ENCODE results near the gene KIAA1958.

DNA sequence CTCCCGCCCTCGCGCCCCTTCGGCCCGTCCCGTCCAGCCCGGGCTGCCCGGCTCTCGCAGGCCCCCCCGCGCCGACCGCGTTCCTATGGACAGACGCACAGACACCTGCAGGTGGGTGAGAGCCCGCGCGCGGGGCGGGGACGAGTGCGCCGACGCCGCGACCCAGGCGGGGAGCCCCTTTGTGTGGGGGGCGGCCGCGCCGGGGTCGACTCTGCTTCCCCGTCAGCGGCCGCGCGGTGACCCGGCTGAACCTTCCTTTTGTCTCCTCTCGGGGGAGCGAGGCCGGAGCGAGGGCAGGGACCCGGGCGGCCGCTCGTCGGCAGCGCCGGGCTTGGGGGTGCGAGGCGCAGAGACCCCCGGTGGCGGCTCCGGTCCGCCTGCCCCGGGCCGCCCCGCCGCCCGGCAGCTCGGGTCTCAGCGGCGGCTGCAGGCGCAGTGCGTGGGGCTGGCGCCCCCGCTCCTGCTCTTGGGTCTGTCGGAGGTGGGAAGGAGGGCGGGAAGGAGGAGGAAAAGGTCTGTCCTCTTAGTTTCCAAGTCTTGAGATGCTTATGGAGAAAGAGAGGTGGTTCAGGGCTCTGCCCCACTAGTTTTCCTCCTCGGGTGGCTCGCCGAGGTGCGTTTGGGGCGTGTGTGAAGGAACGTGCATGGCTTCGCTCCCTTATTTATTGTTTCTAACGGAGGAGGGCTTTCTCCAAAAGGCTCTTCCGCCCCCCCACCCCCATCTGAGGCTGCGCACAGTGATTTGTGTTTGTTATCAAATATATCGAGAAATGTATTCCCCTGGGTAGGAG lies 576 bp downstream of the KIAA1958 start:
- TF ChIP-seq SP1 (IDR thresholded peaks at IDR 0.05) = no peak
- TF ChIP-seq ZNF384 (IDR thresholded peaks at IDR 0.05) = no peak
- no peak for TF ChIP-seq FOXK2 (IDR thresholded peaks at IDR 0.05)
- no peak for TF ChIP-seq ELF4 (IDR thresholded peaks at IDR 0.05)
- TF ChIP-seq HDGF (IDR thresholded peaks at IDR 0.05; ENCODE audit: borderline replicate concordance) = no peak
- TF ChIP-seq, protein P1, sequence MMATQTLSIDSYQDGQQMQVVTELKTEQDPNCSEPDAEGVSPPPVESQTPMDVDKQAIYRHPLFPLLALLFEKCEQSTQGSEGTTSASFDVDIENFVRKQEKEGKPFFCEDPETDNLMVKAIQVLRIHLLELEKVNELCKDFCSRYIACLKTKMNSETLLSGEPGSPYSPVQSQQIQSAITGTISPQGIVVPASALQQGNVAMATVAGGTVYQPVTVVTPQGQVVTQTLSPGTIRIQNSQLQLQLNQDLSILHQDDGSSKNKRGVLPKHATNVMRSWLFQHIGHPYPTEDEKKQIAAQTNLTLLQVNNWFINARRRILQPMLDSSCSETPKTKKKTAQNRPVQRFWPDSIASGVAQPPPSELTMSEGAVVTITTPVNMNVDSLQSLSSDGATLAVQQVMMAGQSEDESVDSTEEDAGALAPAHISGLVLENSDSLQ (IDR thresholded peaks at IDR 0.05) = no peak
- no peak for TF ChIP-seq BHLHE40 (IDR thresholded peaks at IDR 0.05; ENCODE audit: borderline replicate concordance)
- TF ChIP-seq NFRKB (IDR thresholded peaks at IDR 0.05) = no peak
- TF ChIP-seq FOXM1 (IDR thresholded peaks at IDR 0.05; ENCODE audit: borderline replicate concordance) = no peak
